SU-DHL-6 (cell line): ENCODE measurements around the gene GJB1.

Experiments
- CTCF ChIP-seq: fragments of 200-600 bp; sonication (generic); IDR thresholded peaks from one replicate; pipeline ENCODE4 v1.5.1; 2017; ENCODE audit warnings: antibody characterized with exemption, mild to moderate bottlenecking, low read length, moderate library complexity; ENCODE audit not compliant: insufficient read depth, poor library complexity, severe bottlenecking
- EZH2phosphoT487 ChIP-seq: fragments of 200-600 bp; sonication (generic), shearing (Covaris generic); conservative IDR thresholded peaks from 2 replicates; pipeline ENCODE4 v1.6.1; 2018; ENCODE audit warnings: mild to moderate bottlenecking, antibody characterized with exemption, low read length, moderate library complexity, mixed read lengths

GRCh38 chrX:71181910-71182799 is 40.9 kb upstream of the GJB1 start:
- no peak for TF ChIP-seq CTCF
- no peak for TF ChIP-seq EZH2phosphoT487
